ENCODE measurements around the gene HMGCLL1.
A peak's percentile ranks its signal among the peaks of the same experiment; 100 is the strongest.

HMGCLL1 gene

GRCh38 chr6:55578537-55579363, at the start of gene HMGCLL1:
Gene HMGCLL1, minus strand, starts transcription at chr6:55579192. Its CDS starts 137 bp downstream, at chr6:55579055.
- in situ Hi-C loops (cut with HindIII; ENCODE audit: low sequenced_read_pairs) = no loop called here
- no peak for DNase-seq (ENCODE audit: low read depth)
- no peak for TF ChIP-seq CTCF (IDR thresholded peaks at IDR 0.05; ENCODE audit: low read depth, low read length, missing control alignments)
- H3K4me3 ChIP-seq (ENCODE audit: low read depth, low read length) = peak within 1 kb of the TSS; percentile 60

GRCh38 chr6:55621993-55622392, 43.0 kb upstream of the HMGCLL1 start:
- in situ Hi-C loops (cut with HindIII; ENCODE audit: low sequenced_read_pairs) = no loop called here
- no peak for DNase-seq (ENCODE audit: low read depth)
- H3K4me3 ChIP-seq (ENCODE audit: low read depth, low read length) = no peak overlapping the region
- no peak for TF ChIP-seq CTCF (IDR thresholded peaks at IDR 0.05; ENCODE audit: low read depth, low read length, missing control alignments)

- no peak for TF ChIP-seq CTCF (IDR thresholded peaks at IDR 0.05; ENCODE audit: low read depth, low read length, missing control alignments)
- in situ Hi-C loops (cut with HindIII; ENCODE audit: low sequenced_read_pairs) = no loop called here
- DNase-seq (ENCODE audit: low read depth) = no peak
- H3K4me3 ChIP-seq (ENCODE audit: low read depth, low read length) = no peak overlapping the region
Measured at GRCh38 chr6:55621244-55621643, 42.3 kb upstream of the HMGCLL1 start.

- H3K4me3 ChIP-seq (ENCODE audit: low read depth, low read length) = no peak overlapping the region
- in situ Hi-C loops (cut with HindIII; ENCODE audit: low sequenced_read_pairs) = no loop called here
- TF ChIP-seq CTCF (IDR thresholded peaks at IDR 0.05; ENCODE audit: low read depth, low read length, missing control alignments) = peak; percentile 51
- DNase-seq (ENCODE audit: low read depth) = peak; percentile 9
Measured at GRCh38 chr6:55617272-55617671, 38.3 kb upstream of the HMGCLL1 start.

GRCh38 chr6:55604021-55604420, 25.0 kb upstream of the HMGCLL1 start:
- in situ Hi-C loops (cut with HindIII; ENCODE audit: low sequenced_read_pairs) = no loop called here
- no peak overlapping the region for H3K4me3 ChIP-seq (ENCODE audit: low read depth, low read length)
- no peak for DNase-seq (ENCODE audit: low read depth)
- no peak for TF ChIP-seq CTCF (IDR thresholded peaks at IDR 0.05; ENCODE audit: low read depth, low read length, missing control alignments)

GRCh38 chr6:55601120-55601519, 22.1 kb upstream of the HMGCLL1 start:
- in situ Hi-C loops (cut with HindIII; ENCODE audit: low sequenced_read_pairs) = no loop called here
- no peak for DNase-seq (ENCODE audit: low read depth)
- no peak overlapping the region for H3K4me3 ChIP-seq (ENCODE audit: low read depth, low read length)
- TF ChIP-seq CTCF (IDR thresholded peaks at IDR 0.05; ENCODE audit: low read depth, low read length, missing control alignments) = no peak
